HG03045 (cell line): Measurements from ENCODE around the gene ZNF41.
"Not testable (repeated sequence)": the region's sequence is repeated elsewhere in the genome, so short reads cannot be mapped to it uniquely, and the experiment has no call there.

ENCODE experiments used
- ATAC-seq: cut with Tn5 transposase; IDR thresholded peaks from one replicate; pipeline ENCODE4 v1.9.1; 2021; ENCODE audit warnings: mild to moderate bottlenecking, moderate library complexity; ENCODE audit not compliant: unreplicated experiment

ZNF41 gene

DNA sequence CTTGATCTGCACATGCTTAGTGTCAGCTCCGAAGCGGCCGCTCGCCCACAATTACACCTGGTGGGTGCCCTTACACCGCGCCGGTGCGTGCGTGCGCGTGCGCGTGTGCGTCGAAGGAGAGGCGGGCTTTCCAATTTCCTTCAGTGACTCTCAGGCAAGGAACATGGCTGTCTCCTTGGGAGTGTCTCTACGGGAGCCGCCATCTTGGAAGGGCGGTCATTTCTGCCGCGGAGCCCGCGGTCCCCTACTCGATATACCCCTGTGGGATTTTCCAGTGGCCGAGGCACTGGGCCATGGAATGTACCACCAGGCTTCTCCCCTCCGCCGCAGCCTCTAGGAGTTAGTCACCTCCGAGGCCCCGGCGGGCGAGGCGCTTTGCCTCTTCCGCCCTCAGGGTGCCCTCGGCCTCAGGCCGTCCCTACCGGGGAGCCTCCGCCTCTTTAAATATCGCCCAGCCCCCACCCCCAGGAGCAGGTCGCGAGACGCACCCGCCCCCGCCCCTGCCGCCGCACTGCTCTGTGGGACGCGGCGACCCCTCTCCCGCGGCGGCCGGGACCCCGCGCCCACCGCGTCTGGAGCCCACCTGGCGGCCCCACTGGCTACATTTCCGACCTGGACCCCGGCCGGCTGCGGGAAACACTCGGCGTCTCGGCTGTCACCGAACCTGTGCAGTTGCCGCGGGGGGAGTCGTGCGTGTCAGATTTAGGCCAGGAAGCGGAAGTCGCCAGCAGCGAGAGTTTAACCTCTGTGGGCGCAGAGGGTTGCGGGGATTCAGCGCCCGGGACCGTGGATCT lies at the start of gene ZNF41:
Gene ZNF41, minus strand, starts transcription at position 711 of the 794 bp plus-strand sequence. CDS start 15,741 bp downstream, outside the sequence.
- peak; percentile 93 for ATAC-seq

DNA sequence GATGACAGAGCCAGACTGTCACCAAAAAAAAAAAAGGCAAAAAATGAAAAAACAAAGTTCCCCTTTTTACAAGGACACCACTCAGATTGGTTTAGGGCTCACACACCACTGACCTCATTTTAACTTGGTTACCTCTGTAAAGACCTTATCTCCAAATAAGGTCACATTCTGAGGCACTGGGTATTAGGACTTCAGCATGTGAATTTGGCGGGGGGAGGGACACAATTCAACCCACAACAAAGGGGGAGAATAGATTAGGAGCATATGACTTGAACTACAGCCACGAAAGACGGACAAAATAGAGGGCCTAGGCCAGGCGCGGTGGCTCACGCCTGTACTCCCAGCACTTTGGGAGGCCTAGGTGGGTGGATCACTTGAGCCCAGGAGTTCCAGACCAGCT lies 47.0 kb upstream of the ZNF41 start:
- ATAC-seq, result no peak

GRCh38 chrX:47529548-47529947 lies 46.5 kb upstream of the ZNF41 start:
- no peak for ATAC-seq

- ATAC-seq, result peak; percentile 31
Observed at GRCh38 chrX:47523713-47524166, 40.7 kb upstream of the ZNF41 start.

GRCh38 chrX:47523297-47523696 lies 40.3 kb upstream of the ZNF41 start:
- peak; percentile 91 for ATAC-seq

GRCh38 chrX:47518144-47518543 lies 35.1 kb upstream of the ZNF41 start:
- ATAC-seq, result no peak

DNA sequence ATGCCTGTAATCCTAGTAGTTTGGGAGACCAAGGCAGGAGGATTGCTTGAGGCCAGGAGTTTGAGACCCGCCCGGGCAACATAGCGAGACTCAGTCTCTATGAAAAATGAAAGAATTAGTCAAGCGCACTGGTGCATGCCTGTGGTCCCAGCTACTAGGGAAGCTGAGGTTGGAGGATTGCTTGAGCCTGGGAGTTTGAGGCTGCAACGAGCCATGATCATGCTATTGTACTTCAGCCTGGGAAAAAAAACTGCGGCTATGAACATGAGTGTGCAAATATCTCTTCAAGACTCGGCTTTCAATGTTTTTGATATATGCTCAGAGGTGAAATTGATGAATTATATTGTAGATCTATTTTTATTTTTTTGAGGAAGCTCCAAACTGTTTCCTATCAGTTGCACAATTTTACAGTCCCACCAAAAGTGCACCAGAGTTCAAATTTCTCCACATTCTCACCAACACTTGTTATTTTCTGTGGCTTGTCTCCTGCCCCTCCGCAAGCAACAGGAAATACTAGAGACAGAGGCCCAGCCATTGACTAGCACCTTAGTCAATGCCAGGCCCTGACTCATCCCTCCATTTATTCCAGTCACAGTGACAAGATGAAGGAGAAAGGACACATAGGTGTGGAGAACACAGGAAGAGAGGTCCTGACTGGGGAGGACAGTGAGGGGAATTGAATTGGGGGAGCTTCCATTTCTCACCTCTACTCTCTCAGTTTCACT lies 33.1 kb upstream of the ZNF41 start:
- no peak for ATAC-seq

- ATAC-seq, result no peak
Observed at GRCh38 chrX:47514533-47515235, 31.7 kb upstream of the ZNF41 start.

- peak; percentile 60 for ATAC-seq
Observed at GRCh38 chrX:47513034-47513965, 30.3 kb upstream of the ZNF41 start.

DNA sequence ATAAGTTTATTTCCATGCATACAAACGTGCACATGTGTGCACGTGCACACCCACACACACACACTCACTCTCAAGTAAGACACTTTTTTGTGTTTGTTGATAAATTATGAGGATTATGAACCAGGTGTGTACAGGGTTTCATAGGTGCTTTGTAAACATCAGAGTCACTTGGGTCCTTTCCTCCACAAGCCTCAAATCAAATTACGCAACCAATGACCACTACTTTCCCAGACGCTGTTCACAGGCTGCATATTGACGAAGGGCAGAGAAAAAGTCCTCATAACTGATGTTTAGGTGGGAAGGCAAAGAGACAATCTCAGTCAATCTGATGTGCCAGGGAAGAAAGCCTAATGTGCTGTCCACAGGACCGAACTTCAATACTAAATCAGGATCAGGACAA lies 29.4 kb upstream of the ZNF41 start:
- ATAC-seq, result not testable (repeated sequence)

- no peak for ATAC-seq
Observed at GRCh38 chrX:47507153-47507867, 24.3 kb upstream of the ZNF41 start.

DNA sequence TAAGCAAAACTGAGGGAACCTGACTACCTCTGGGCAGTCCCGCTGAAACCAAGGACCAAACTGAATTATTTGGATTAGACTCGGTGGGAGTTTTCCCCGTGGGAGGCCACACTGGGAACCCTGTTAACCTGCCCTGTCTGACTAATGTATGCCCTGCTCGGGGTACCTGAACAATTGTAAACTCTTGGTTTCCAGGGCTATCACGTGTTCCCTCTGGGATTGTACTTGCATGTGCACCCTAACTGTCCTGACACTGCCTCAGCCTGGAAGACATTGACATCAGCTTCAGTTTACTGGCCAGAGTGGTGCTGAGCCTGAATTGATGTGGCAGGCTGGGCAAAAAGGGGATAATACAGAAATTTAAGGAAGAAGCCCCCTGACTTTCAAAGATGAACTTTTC lies 20.1 kb upstream of the ZNF41 start:
- no peak for ATAC-seq

DNA sequence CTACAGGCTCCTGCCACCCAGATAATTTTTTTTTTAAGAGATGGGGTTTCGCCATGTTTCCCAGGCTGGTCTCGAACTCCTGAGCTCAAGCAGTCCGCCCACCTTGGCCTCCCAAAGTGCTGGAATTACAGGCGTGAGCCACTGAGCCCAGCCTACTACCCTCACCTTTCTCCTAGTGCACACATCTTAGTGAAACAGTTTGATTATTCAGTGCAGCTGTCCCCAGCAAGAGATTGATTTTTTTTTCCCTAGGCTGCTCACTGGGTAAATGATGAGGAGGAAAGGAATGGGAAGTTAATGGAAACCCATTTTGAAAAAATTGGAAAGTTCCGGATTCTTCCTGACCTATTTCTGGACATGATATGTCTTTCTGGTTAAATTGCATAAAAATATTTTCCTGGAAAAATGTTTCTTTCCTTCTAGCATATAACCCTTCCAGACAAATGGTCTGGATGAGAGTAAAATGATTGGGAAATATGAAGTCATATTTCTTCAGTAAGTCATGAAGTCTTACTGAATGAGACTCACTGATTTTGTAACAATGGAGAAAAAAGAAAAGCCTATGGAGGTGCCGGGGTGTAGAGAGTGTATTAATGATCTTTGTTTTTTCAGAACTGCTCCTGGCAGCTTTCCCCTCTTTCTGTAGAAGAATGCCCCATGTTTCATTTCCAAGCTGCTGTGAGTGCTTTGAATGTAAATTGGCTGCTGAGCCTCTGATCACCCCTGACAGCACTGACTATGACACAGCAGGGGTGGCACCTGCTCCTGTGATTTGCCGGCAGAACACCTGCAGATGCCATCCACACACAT lies 19.5 kb upstream of the ZNF41 start:
- no peak for ATAC-seq

GRCh38 chrX:47501226-47502074 lies 18.4 kb upstream of the ZNF41 start:
- ATAC-seq, result no peak

GRCh38 chrX:47500554-47500953 lies 17.5 kb upstream of the ZNF41 start:
- no peak for ATAC-seq

DNA sequence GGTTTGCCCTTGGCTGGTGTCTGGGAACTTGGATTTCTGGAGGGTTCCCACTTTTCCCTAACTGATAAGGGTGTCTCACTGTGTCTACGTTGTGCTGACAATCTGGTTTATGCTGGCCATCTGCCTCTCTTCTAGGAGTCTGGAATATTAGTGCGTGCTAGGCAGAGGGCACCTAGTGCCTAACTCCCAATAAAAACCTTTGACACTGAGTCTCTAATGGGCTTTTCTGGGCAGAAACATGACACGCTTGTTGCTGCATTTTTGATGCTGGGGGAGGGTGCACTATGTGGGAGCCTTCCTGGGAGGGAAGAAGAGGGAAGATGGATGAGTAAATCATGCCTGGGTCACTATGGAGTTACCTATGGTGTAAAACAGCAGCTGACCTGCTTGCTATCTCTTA lies 16.3 kb upstream of the ZNF41 start:
- ATAC-seq, result no peak

GRCh38 chrX:47498411-47498810 lies 15.4 kb upstream of the ZNF41 start:
- ATAC-seq, result no peak

DNA sequence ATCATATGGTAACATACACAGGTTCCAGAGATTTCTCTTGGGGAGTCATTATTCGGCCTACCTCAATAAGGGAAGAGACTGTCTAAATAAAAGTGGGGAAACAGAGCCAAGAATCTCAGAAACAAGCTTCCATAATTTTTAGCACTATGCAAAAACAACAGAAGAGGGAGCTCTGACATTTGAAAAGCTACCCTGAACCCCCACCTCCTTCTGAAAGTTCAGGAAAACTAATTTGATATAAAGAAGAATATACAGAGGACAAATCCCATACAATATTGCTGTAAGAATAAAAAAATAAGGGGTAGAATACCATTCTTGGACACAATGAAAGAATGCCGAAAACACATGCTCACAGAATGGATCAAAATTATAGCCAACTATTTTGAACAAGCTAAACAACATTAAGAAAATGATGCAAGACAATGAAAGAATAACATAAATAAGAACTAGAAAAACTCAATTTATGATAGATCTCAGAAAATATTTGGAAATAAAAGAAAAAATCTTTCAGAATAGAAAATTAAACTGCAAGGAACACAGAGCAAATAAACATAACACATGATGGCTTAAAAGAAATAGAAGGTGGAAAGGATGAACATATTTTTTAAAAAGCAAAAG lies 14.4 kb upstream of the ZNF41 start:
- no peak for ATAC-seq
